ENCODE results near the gene OR52E5.

OR52E5 gene

GRCh38 chr11:5892908-5893307 lies at the start of gene OR52E5:
TSS of gene OR52E5 (plus strand) at chr11:5893208. CDS start at chr11:5900777, 7,569 bp downstream.
- no peak for DNase-seq (ENCODE audit: low read depth in 1 of 2, low spot score in 1 of 2)

- DNase-seq (ENCODE audit: low read depth in 1 of 2, low spot score in 1 of 2) = no peak
These were observed 46.3 kb upstream of the OR52E5 start for GRCh38 chr11:5846701-5847100.

GRCh38 chr11:5847711-5848110 lies 45.3 kb upstream of the OR52E5 start:
- no peak for DNase-seq (ENCODE audit: low read depth in 1 of 2, low spot score in 1 of 2)

- DNase-seq (ENCODE audit: low read depth in 1 of 2, low spot score in 1 of 2) = no peak
These were observed 42.0 kb upstream of the OR52E5 start for GRCh38 chr11:5851002-5851401.

GRCh38 chr11:5857590-5857989 lies 35.4 kb upstream of the OR52E5 start, which contains the start of gene OR52E8:
TSS of gene OR52E8 (minus strand) at chr11:5857690. CDS start at chr11:5857690, 0 bp downstream.
- no peak for DNase-seq (ENCODE audit: low read depth in 1 of 2, low spot score in 1 of 2)

- DNase-seq (ENCODE audit: low read depth in 1 of 2, low spot score in 1 of 2) = no peak
These were observed 27.2 kb upstream of the OR52E5 start for GRCh38 chr11:5865826-5866225.

- no peak for DNase-seq (ENCODE audit: low read depth in 1 of 2, low spot score in 1 of 2)
These were observed 14.4 kb upstream of the OR52E5 start for GRCh38 chr11:5878564-5878963.

GRCh38 chr11:5880329-5880728 lies 12.7 kb upstream of the OR52E5 start, which contains the start of gene OR52E4:
TSS of gene OR52E4 (plus strand) at chr11:5880629. CDS start at chr11:5884293, 3,664 bp downstream.
- no peak for DNase-seq (ENCODE audit: low read depth in 1 of 2, low spot score in 1 of 2)

- no peak for DNase-seq (ENCODE audit: low read depth in 1 of 2, low spot score in 1 of 2)
These were observed 11.3 kb upstream of the OR52E5 start for GRCh38 chr11:5881756-5882155.

GRCh38 chr11:5887172-5887571 lies 5.8 kb upstream of the OR52E5 start:
- no peak for DNase-seq (ENCODE audit: low read depth in 1 of 2, low spot score in 1 of 2)

- DNase-seq (ENCODE audit: low read depth in 1 of 2, low spot score in 1 of 2) = no peak
These were observed 5.3 kb upstream of the OR52E5 start for GRCh38 chr11:5887661-5888060.

GRCh38 chr11:5891216-5891800 lies 1.7 kb upstream of the OR52E5 start:
- no peak for DNase-seq (ENCODE audit: low read depth in 1 of 2, low spot score in 1 of 2)

- no peak for DNase-seq (ENCODE audit: low read depth in 1 of 2, low spot score in 1 of 2)
These were observed 6.5 kb downstream of the OR52E5 start for GRCh38 chr11:5899534-5899933.

GRCh38 chr11:5910540-5910939 lies 17.5 kb downstream of the OR52E5 start:
- DNase-seq (ENCODE audit: low read depth in 1 of 2, low spot score in 1 of 2) = no peak

- DNase-seq (ENCODE audit: low read depth in 1 of 2, low spot score in 1 of 2) = no peak
These were observed 29.9 kb downstream of the OR52E5 start for GRCh38 chr11:5922749-5923426.

- no peak for DNase-seq (ENCODE audit: low read depth in 1 of 2, low spot score in 1 of 2)
These were observed 30.4 kb downstream of the OR52E5 start for GRCh38 chr11:5923427-5923776.

GRCh38 chr11:5923794-5924193 lies 30.8 kb downstream of the OR52E5 start:
- DNase-seq (ENCODE audit: low read depth in 1 of 2, low spot score in 1 of 2) = no peak

- no peak for DNase-seq (ENCODE audit: low read depth in 1 of 2, low spot score in 1 of 2)
These were observed 35.3 kb downstream of the OR52E5 start for GRCh38 chr11:5928271-5928670.

- DNase-seq (ENCODE audit: low read depth in 1 of 2, low spot score in 1 of 2) = no peak
These were observed 35.8 kb downstream of the OR52E5 start for GRCh38 chr11:5928811-5929210.

- DNase-seq (ENCODE audit: low read depth in 1 of 2, low spot score in 1 of 2) = no peak
These were observed 36.8 kb downstream of the OR52E5 start for GRCh38 chr11:5929571-5930368.

- DNase-seq (ENCODE audit: low read depth in 1 of 2, low spot score in 1 of 2) = no peak
These were observed 37.6 kb downstream of the OR52E5 start for GRCh38 chr11:5930614-5931013.

GRCh38 chr11:5931061-5931460 lies 38.1 kb downstream of the OR52E5 start:
- no peak for DNase-seq (ENCODE audit: low read depth in 1 of 2, low spot score in 1 of 2)

Data from activated CD4-positive, alpha-beta T cell treated with anti-CD3 and anti-CD28 coated beads, Interleukin-2, amount 50 U/mL, for 24 hours (primary cell).